DMS53 treated with DMSO at 0.1 percent for 48 hours (cell line): ENCODE data around the gene TMEM129.

Experiments used
- DNase-seq: peaks from one replicate; lab custom pipeline; 2025; ENCODE audit not compliant: unreplicated experiment; lab: John Stamatoyannopoulos, UW

Gene TMEM129

DNA sequence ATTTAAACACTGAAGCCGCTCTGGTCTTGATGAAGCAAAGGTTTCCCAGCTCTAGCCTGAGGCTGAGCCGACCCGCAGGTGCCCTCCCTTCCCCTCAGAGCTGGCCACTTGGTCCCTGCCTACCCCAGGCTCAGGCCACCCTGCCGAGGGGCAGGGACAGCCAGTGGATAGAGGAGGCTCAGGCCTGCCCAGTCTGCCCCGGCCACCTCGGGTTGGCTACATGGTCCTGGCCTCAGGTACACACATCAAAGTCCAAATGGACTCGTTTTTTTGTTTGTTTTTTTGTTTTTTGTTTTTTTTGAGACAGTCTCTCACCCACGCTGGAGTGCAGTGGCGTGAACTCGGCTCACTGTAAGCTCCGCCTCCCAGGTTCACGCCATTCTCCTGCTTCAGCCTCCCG is 24.0 kb upstream of the TMEM129 start:
- DNase-seq: no peak

DNA sequence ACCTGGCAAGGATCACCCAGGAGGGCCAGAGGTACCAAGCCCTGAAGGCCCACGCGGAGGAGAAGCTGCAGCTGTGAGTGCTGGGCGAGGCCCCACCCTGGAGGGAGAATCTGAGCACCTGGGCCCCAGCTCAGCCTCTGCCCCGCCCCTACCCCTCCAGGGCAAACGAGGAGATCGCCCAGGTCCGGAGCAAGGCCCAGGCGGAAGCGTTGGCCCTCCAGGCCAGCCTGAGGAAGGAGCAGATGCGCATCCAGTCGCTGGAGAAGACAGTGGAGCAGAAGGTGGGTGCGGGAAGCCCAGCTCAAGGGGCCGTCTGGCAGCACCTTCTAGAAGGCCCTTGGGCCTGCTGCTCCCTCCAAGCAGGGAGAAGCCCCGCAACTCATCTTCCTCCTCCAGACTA is 23.4 kb upstream of the TMEM129 start:
- DNase-seq: no peak

DNA sequence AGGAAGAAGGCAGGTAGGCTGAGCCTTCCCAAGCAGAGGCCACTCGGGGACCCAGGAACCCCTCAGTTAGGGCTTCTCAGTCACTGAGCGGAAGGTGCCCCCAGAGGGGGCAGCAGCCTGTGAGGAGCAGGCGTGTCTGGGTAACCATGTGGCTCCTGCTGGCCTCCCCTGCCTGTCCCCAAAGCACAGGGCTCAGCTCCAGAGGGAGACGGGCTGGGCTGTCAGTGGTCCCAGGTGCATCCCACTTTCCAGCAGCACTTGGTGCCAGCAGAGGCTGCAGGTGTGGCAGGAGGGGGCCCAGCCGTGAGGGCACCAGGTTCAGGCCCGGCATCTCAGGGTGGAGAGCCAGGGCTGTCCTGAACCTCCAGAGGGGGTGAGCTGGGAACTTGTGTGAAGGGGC is 22.9 kb upstream of the TMEM129 start:
- no peak for DNase-seq

DNA sequence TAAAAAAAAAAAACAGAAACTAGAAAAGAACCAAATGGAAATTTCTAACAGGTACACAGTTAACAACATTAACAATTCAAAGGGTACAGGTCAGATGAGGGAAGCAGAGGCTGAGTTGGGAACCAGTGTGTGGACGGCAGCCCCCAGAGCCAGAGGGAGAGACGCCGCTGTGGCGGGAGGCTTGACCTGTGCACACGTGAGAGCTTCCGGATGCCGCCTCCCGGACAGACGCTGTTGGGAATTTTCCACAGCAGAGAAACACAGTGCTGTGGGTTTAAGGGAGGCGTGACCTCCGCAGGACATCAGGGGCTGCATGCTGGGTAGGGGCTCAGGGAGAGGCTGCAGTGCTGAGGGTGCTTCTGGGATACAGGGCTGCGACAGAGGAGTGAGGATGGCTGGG is 22.4 kb upstream of the TMEM129 start:
- DNase-seq: no peak

DNA sequence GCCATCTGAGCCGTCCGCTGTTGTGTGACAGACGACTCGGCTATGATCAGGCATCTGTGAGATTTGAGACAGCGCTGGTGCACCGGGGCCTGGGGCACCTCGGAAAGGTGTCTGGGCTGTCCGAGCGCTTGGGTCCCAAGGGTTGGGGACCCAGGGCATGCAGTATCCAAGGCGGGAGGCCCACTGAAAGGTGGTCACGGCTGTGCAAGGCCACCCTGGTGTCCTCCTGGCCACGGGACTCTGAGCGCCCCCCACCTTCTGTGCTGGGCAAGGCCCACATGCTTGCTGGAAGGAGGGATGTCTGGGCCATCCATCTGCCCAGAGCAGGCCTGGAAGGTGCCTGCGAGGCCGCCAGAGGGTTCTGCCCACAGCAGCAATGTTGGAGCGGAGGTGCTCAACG is 20.1 kb upstream of the TMEM129 start:
- DNase-seq: no peak

DNA sequence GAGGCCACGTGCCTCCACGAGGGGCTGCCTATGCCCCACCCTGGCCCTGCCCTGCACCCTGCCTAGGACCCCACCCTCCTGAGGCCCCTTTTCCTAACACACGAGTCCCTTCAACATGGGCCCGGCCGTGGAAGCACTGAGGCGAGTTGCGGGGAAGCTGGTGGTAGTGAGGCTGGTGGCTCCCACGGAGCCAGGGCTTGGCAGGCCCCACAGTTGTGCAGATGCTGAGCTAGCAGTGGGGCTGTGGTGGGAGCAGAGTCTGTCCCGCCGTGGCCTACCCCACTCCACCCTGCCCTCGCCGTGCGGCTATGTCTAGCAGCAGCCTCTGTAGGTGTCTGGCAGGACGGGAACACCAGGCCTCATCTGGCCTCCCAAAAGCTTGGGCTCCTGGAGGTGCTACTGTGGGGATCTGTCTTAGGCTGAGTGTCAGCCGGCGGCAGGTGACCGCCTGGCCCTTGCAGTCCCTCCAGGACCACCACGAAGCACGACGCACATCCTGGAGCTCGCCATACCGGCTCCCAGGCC is 19.0 kb upstream of the TMEM129 start:
- DNase-seq: no peak

DNA sequence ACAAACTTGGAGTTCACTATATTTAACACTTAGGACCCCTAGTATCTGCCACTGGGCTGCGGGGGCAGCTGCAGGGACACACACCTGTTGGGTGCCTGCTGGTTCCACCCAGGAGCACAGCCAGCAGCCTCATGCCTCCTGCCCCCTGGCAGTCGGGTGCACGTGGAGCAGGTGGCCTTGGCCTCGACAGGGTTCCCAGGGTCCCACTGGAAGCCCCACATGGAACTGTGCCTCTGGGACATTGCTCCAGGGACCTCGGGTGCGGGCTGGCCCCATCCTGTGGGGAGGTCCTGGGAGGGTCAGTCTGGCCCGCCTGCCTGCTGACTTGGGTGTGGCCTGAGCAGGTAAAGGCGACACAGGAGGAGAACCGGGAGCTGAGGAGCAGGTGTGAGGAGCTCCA is 18.2 kb upstream of the TMEM129 start:
- DNase-seq: no peak

DNA sequence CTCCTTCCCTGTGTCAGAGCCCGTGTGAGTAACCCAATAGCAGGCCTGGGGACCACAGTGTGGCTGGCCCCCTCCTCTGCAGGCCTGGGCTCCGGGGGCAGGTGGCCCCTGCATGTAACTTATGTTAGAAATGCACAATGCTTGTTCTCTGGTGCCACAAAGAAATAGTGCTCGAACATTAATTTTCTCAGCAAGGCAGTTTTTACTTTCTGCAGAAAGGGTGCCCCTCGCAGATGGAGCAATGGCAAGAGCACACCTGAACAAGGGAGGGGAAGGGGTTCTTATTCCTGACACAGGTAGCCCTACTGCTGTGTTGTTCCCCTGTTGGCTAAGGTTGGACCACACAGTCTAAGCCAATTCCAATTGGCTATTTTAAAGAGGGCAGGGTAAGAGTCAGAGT is 17.3 kb upstream of the TMEM129 start:
- no peak for DNase-seq

DNA sequence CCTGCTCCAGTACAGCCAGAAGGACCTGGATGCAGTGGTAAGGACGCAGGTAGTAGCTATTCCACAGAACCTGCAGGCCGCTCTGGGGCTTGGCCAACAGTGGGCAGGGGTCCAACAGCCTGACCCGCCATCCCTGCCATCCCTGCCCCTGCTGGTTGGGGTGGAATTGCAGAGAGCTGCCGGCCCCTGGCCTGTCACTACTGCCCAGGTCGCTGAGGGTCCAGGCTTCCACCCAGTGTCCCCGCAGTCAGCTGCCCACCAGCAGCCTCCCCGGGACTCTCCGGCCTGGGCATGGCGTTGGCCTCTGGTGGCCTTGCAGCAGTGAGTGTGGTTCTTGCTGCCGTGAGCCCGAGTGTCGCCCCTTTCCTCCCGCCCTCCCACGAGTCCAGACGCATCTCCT is 16.5 kb upstream of the TMEM129 start:
- DNase-seq: no peak

DNA sequence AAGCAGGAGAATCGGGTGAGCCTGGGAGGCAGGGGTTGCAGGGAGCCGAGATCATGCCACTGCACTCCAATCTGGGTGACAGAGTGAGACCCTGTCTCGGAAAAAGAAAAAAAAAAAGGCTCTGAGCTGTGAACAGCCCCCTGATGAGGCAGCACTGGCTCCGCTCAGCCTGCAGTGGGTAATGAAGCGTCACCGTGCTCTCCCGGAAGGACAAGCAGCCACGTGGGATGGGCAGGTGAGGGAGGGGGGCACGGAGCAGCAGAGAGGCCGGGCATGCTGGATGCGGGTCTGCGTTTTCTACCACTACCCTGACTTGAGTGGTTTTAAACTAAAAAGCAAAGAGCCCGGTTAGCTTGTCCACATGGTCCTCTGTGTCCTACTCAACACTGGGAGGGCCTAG is 15.7 kb upstream of the TMEM129 start:
- no peak for DNase-seq

DNA sequence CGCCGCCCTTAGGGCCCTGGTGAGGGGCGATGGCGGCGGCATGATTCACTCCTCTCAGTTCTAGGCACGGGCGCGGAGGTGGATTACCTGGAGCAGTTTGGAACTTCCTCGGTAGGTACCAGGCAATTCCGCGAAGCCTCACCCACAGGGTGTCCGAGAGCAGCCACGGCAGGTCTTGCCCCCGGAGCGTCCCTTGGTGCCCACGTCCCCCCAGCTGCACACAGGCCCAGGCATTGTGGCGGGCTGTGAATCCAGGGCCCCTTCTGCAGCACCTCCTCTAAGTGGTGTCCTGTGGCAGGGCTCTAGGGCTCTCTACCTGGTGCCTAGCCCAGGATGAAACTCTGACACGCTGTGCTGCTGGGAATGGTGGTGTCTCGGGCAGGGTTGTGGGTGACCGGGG is 14.1 kb upstream of the TMEM129 start:
- DNase-seq: no peak

DNA sequence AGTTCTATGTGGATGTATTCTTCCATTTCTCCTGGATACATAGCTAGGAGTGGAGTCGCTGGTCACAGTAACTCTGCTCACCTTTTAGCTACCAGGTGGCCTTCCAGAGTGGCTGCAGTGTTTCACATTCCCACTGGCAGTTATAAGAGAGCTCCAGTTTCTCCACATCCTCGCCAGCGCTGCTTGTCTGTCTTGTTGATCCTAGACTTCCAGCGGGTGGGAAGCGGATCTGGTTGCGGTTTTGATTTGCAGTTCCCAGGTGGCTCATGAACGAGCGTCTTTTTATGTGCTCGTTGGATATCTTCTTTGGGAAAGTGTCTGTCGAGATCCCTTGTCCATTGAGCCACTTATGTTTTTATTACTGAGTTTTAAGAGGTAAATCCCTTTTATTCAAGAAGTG is 11.8 kb upstream of the TMEM129 start:
- no peak for DNase-seq

DNA sequence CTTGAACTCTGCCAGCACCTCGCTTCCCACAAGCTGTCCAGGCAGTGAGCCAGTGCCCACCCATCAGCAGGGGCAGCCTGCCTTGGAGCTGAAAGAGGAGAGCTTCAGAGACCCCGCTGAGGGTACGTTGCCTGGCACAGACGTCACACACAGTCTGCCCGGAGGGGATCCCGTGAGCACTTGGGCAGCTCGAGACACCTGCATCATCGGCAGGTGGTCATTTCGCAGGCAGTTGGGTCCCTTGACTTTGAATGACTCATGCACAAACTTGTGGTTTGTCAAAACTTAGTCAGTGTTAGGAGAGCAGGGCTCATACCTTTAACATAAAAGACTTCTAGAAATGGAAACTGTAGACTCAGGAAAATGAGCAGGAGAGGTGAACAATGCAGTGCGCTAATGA is 10.1 kb upstream of the TMEM129 start:
- no peak for DNase-seq

DNA sequence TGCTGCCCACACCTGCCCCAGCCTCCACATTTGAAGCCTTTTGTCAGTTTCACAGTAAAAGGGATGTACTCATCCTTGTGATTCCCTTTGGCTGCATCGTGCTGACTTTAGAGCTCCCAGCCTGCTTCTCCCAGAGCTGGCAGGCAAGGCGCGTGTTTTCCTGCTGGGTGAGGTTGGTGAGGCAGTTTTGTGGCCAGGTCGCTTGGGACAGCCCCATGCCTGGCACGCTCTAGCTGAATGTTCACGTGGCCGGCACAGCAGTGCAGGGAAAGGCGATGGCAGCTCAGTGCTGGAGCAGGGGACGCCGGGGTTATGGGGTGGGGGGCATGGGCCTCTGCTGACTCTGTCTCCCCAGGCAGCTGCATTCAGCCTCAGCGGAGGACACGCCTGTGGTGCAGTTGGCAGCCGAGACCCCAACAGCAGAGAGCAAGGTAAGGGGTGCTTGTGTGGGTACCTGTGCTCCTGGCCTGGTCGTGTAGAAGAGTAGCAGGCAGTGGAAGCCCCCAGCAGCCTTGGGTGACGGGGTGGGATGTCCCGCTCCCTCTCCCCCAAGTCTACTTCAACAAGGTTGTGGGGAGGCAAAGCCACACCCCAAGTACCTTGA is 9.5 kb upstream of the TMEM129 start:
- DNase-seq: no peak

DNA sequence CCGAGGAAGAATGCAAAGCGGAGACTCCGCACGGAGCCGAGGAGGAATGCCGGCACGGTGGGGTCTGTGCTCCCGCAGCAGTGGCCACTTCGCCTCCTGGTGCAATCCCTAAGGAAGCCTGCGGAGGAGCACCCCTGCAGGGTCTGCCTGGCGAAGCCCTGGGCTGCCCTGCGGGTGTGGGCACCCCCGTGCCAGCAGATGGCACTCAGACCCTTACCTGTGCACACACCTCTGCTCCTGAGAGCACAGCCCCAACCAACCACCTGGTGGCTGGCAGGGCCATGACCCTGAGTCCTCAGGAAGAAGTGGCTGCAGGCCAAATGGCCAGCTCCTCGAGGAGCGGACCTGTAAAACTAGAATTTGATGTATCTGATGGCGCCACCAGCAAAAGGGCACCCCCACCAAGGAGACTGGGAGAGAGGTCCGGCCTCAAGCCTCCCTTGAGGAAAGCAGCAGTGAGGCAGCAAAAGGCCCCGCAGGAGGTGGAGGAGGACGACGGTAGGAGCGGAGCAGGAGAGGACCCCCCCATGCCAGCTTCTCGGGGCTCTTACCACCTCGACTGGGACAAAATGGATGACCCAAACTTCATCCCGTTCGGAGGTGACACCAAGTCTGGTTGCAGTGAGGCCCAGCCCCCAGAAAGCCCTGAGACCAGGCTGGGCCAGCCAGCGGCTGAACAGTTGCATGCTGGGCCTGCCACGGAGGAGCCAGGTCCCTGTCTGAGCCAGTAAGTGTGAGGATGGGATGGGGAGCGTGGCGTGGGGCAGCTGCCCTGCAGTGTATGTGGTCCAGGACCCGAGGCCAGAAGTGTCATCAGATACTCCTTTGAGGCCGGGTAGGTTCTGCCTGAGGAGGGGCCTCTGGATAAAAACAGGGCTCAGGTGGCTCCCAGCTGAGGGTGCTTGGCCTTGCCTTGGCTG is 7.2 kb upstream of the TMEM129 start:
- no peak for DNase-seq

DNA sequence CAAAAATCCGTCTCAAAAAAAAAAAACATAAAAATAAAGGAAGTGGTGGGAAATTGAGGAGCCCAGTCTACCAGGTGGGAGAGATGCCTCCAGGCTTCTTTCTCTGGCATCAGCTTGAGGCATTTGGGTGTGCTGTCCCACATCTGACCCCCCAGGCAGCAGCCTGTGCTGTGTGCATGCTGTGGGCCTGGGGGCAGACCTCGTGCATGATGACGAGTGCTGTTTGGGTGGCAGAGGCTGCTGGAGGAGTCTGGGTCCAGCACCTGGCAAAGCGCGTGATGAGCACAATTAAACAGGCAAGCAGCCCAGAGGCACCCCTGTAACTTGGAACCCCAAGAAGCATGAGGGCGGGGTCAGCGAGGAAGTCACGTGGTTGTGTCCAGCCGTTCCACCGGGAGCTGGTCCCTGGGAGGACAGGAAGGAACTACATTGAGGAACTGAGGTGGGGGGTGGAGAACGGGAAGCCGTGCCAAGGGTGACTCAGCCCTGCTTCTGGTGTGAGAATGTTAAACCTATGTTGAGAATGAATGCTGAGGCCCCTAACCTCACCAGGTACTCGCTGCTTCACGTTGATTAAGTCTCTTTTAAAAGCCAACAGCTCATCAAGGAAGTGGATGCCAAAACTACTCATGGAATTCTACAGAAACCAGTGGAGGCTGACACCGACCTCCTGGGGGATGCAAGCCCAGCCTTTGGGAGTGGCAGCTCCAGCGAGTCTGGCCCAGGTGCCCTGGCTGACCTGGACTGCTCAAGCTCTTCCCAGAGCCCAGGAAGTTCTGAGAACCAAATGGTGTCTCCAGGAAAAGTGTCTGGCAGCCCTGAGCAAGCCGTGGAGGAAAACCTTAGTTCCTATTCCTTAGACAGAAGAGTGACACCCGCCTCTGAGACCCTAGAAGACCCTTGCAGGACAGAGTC is 6.3 kb upstream of the TMEM129 start:
- no peak for DNase-seq

DNA sequence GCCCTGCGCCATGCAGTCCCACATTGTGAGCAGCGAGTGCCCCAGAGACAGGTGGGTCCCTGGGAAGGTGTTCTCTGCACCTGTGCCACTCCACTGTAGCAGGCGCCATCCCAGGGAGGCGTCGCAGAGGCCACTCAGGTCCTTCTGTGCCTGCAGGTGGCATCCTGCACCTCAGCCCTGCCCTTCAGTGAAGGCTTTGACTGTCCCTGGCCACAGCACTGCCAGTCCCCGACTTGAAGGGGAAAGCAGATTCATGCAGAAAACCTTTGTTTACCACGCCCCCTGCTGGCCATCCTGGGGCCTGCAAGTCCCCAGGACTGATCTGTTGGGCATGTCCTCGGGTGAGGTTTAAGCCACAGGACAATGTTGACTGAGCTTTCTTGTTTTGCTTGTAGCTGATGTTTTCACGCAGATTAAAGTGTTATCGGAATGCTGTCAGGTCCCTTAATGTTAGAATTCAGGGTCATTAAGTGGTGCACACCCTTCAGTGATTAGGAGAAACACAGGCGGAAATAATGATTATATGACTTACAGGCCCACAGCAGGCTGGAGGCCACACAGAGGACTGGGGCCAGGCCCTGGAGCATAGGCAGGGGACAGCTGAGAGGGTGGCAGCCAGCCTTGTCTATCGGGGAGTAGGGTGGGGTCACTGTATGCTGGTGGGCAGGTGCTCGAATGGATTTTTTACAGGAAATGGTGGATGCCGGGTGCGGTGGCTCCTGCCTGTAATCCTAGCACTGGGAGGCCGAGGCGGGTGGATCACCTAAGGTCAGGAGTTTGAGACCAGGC is 5.2 kb upstream of the TMEM129 start:
- peak; percentile 92 for DNase-seq

DNA sequence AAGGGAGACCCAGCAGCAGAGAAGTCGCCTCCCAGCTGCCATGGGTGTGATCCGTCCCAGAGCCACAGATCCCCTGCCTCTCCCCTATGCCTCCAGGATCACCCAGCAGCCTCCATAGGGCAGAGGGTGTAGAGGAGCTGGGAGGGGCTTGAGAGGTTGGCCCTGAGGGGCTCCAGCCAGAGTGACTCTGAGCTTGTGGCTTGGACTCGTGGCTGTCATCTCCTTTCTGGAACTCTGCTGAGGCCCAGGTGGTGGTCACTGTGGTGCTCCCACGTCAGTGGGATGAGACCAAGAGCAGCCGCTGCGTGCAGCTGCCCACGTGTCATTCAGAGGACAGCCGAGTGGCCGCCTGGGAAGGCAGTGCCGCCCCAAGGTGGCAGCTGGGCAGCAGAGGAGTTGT is 4.4 kb upstream of the TMEM129 start:
- no peak for DNase-seq

DNA sequence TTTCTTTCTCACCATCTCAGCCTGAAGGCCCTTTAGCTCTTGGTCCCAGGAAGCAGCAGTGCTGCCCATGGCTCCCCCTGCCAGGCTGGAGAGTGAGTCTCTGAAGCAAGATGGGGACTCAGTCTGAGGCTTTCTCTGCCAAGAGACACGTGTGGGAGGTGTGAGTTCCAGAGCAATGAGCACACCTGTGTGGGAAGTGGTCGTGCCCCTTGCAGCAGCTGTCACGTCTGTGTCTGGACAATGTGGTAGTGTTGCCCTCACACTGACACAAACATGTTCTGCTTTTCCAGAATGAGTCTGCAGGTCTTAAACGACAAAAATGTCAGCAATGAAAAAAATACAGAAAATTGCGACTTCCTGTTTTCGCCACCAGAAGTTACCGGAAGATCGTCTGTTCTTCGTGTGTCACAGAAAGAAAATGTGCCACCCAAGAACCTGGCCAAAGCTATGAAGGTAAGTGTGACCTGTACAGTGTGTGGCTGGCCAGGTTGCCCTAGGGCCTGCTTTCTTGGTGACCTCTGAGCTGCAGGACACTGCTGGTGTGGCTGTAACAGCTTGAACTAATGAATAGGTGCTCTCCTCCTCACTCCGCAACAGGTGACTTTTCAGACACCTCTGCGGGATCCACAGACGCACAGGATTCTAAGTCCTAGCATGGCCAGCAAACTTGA is 2.1 kb upstream of the TMEM129 start:
- no peak for DNase-seq

DNA sequence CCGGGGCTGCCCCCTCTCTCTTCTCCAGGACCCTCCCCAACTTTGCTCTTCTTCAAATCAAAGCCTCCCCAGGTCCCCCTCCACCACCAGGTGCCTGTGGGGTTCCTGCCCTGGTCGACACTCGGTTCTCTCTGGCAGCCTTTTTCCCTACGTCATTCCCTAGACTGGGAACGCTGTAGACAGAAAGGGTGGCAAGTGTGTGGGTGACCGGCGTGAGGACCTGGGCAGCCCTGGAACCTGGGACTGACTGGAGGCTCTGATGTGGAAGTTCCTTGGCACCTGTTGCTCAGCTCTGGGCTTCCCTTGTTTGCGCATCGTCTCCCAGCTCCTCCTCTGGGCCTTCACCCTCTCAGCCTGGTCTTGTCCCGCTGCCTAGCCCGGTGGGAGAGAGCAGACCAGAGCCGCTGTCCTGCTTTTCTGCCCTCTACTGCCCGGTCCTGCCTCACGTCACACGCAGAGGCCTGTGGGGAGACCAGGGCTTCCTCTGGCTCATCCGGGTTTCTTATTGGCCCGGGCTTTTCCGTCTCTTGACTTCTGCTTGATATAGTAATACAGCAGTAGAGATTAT is 1.5 kb upstream of the TMEM129 start:
- DNase-seq: no peak
